IMR-90 (cell line): Measurements from ENCODE around the gene MTA3. TPM values are rescaled to one million over a fixed set of nuclear protein-coding genes. Genes with fewer than 3 reads are reported as not detected.

Experiments
- ATAC-seq: fragments of 200-7000 bp; cut with Tn5 transposase; 2 replicates; pipeline ENCODE4 v1.9.1; 2020; ENCODE audit warnings: low read depth, mild to moderate bottlenecking, moderate library complexity
- BruUV-seq: library from RNA; stranded (reverse); fragments of 400-500 nt; replicated peaks from 2 replicates; lab custom pipeline; 2021; lab: Mats Ljungman, UMichigan
- CTCF ChIA-PET: fragments of 300-600 bp; formaldehyde crosslinking; extraction: SDS; loops from one replicate; lab custom pipeline; 2021; ENCODE audit warnings: antibody characterized with exemption; lab: Yijun Ruan, JAX
- POLR2A ChIA-PET: fragments of 300-600 bp; sonication (Branson Sonifier 250); formaldehyde crosslinking; loops from one replicate; lab custom pipeline; 2022; ENCODE audit warnings: antibody characterized with exemption; ENCODE audit not compliant: unreplicated experiment; lab: Charles Lee
- DNase-seq: peaks from one replicate; pipeline ENCODE4 v3.0.0; 2013
- H2AFZ ChIP-seq: replicated peaks from 2 replicates; pipeline ENCODE3; 2013; ENCODE audit warnings: low read length, mild to moderate bottlenecking; ENCODE audit not compliant: poor library complexity
- H2AK5ac ChIP-seq: 2 replicates; pipeline ENCODE4 v1.6.1; 2013; ENCODE audit warnings: low read depth, low read length, inconsistent platforms
- H2AK9ac ChIP-seq: replicated peaks from 2 replicates; pipeline ENCODE3; 2013; ENCODE audit warnings: mild to moderate bottlenecking, low read depth, low read length, moderate library complexity; ENCODE audit not compliant: poor library complexity
- H2BK120ac ChIP-seq: 2 replicates; pipeline ENCODE4 v1.6.1; 2013; ENCODE audit warnings: low read depth, low read length, inconsistent platforms
- H2BK15ac ChIP-seq: 3 replicates; pipeline ENCODE4 v1.6.1; 2013; ENCODE audit warnings: low read depth, low read length, inconsistent platforms
- H2BK20ac ChIP-seq: 2 replicates; pipeline ENCODE4 v1.6.1; 2013; ENCODE audit warnings: low read depth, mild to moderate bottlenecking, inconsistent platforms, low read length, moderate library complexity
- H2BK5ac ChIP-seq: 2 replicates; pipeline ENCODE4 v1.6.1; 2013; ENCODE audit warnings: mild to moderate bottlenecking, low read depth, low read length, inconsistent platforms; ENCODE audit not compliant: poor library complexity, severe bottlenecking
- H3K14ac ChIP-seq: replicated peaks from 2 replicates; pipeline ENCODE4 v1.6.1; 2013; ENCODE audit warnings: low read depth, low read length, inconsistent platforms
- H3K18ac ChIP-seq: 2 replicates; pipeline ENCODE4 v1.6.1; 2013; ENCODE audit warnings: low read depth, low read length, control low read depth
- H3K23ac ChIP-seq: 2 replicates; pipeline ENCODE4 v1.6.1; 2013; ENCODE audit warnings: low read depth, low read length, inconsistent platforms
- H3K27ac ChIP-seq: 2 replicates; pipeline ENCODE4 v1.5.1; 2013; ENCODE audit warnings: mild to moderate bottlenecking, control low read depth, low read length; ENCODE audit not compliant: insufficient read depth
- H3K27me3 ChIP-seq: 2 replicates; pipeline ENCODE4 v1.6.1; 2013; ENCODE audit warnings: low read length; ENCODE audit not compliant: control insufficient read depth, insufficient read depth
- H3K36me3 ChIP-seq: 2 replicates; pipeline ENCODE4 v1.6.1; 2013; ENCODE audit warnings: low read length, mixed read lengths; ENCODE audit not compliant: control insufficient read depth, insufficient read depth
- H3K4ac ChIP-seq: 2 replicates; pipeline ENCODE4 v1.6.1; 2013; ENCODE audit warnings: low read depth, low read length, inconsistent platforms
- H3K4me1 ChIP-seq: 2 replicates; pipeline ENCODE4 v1.6.1; 2013; ENCODE audit warnings: low read length, mixed read lengths; ENCODE audit not compliant: control insufficient read depth, insufficient read depth
- H3K4me2 ChIP-seq: 2 replicates; pipeline ENCODE4 v1.6.1; 2013; ENCODE audit warnings: low read depth, mild to moderate bottlenecking, control low read depth, low read length, moderate library complexity
- H3K4me3 ChIP-seq: 2 replicates; pipeline ENCODE4 v1.5.1; 2013; ENCODE audit warnings: low read depth, mild to moderate bottlenecking, control low read depth, low read length, moderate library complexity; ENCODE audit not compliant: insufficient read depth
- H3K56ac ChIP-seq: 2 replicates; pipeline ENCODE4 v1.6.1; 2013; ENCODE audit warnings: low read length, inconsistent platforms; ENCODE audit not compliant: insufficient read depth; ENCODE audit errors: extremely low read depth
- H3K79me1 ChIP-seq, 2 experiments: 2 replicates each; pipeline ENCODE4 v1.6.1; 2013; ENCODE audit warnings: low read length in 2 of 2, inconsistent platforms in 1 of 2, low read depth in 1 of 2
- H3K9ac ChIP-seq: 2 replicates; pipeline ENCODE4 v1.6.1; 2013; ENCODE audit warnings: low read depth, low read length, control low read depth
- H3K9me1 ChIP-seq: 2 replicates; pipeline ENCODE4 v1.6.1; 2013; ENCODE audit warnings: low read length, inconsistent platforms; ENCODE audit not compliant: insufficient read depth
- H3K9me3 ChIP-seq: 2 replicates; pipeline ENCODE4 v1.6.1; 2013; ENCODE audit warnings: low read length; ENCODE audit not compliant: control insufficient read depth, insufficient read depth
- H4K20me1 ChIP-seq: 2 replicates; pipeline ENCODE4 v1.6.1; 2013; ENCODE audit warnings: low read length, inconsistent platforms; ENCODE audit not compliant: insufficient read depth
- H4K5ac ChIP-seq: 2 replicates; pipeline ENCODE4 v1.6.1; 2013; ENCODE audit warnings: mild to moderate bottlenecking, low read depth, low read length, control low read depth
- H4K8ac ChIP-seq, 2 experiments: 2 replicates each; pipeline ENCODE4 v1.6.1; 2013; ENCODE audit warnings: low read depth in 2 of 2, low read length in 2 of 2, control low read depth in 1 of 2, inconsistent platforms in 1 of 2
- H4K91ac ChIP-seq: 2 replicates; pipeline ENCODE4 v1.6.1; 2013; ENCODE audit warnings: low read depth, low read length, inconsistent platforms; ENCODE audit not compliant: insufficient read depth
- BHLHE40 ChIP-seq: fragments of 150-350 bp; IDR thresholded peaks from 2 replicates; pipeline ENCODE4 v1.6.1; 2016; ENCODE audit warnings: mild to moderate bottlenecking, low read depth, low read length
- CEBPB ChIP-seq: IDR thresholded peaks from 2 replicates; pipeline ENCODE4 v1.6.1; 2012; ENCODE audit warnings: low read depth, low read length, improper control_type of control experiment
- NFE2L2 ChIP-seq: fragments of 150-350 bp; IDR thresholded peaks from 2 replicates; pipeline ENCODE4 v1.6.1; 2016; ENCODE audit warnings: low read depth, mild to moderate bottlenecking, low read length
- RAD21 ChIP-seq: IDR thresholded peaks from 2 replicates; pipeline ENCODE4 v1.6.1; 2012; ENCODE audit warnings: low read length, improper control_type of control experiment
- WGBS, 2 experiments: methylation state at CpG; one replicate each; pipeline versions ENCODE4 v1.1.5 to v1.1.7; 2013; ENCODE audit warnings: missing lambda C conversion rate in 2 of 2; ENCODE audit not compliant: insufficient read length in 1 of 2; ENCODE audit errors: extremely low coverage in 2 of 2; 5-methylcytosine and 5-hydroxymethylcytosine counted together
- dilution Hi-C: fragments of 300-500 bp; cut with HindIII; formaldehyde crosslinking; loops from one replicate; pipeline ENCODE4 v1.14.3; 2018; ENCODE audit warnings: low sequenced_read_pairs; ENCODE audit not compliant: unreplicated experiment
- in situ Hi-C: fragments of 300-500 bp; cut with MboI; formaldehyde crosslinking; loops from 3 replicates; pipeline ENCODE4 v1.14.3; 2019; ENCODE audit warnings: low sequenced_read_pairs, inconsistent platforms, mixed read lengths
- intact Hi-C: fragments of 100-400 bp; cut with micrococcal nuclease; formaldehyde crosslinking; loops from 2 replicates; pipeline ENCODE4 v1.10.0; 2022
- polyA plus RNA-seq, 3 experiments: library from polyadenylated mRNA; depleted of rRNA; stranded (reverse); fragments of >200 nt; gene quantifications; 2 replicates each; pipeline ENCODE4 v1.2.3, GENCODE V29; 2012; ENCODE audit warnings: low replicate concordance in 1 of 3
- total RNA-seq: library from RNA; depleted of rRNA; stranded (reverse); fragments of >200 nt; gene quantifications from 2 replicates; pipeline ENCODE4 v1.2.3, GENCODE V29; 2012

The MTA3 gene
- total and polyA plus RNA-seq, 2 of the 4 experiments (the other 2 are of a cell fraction), result 31.9 to 34.3 TPM

- CTCF ChIA-PET, result no interaction called here
- Histone ChIP-seq H3K27ac (peak overlapping the region; percentile 10; the same call in 1 of the 2 replicates), H2AK9ac (no peak overlapping the region), H4K20me1 (no peaks in the 10 kb centered on the region), H3K9me3 (peaks cover 6% of the 10 kb centered on the region), H3K14ac (no peak overlapping the region), H4K5ac (peak overlapping the region; percentile 0; the same call in 1 of the 2 replicates), H3K36me3 (no peaks in the 10 kb centered on the region), H4K91ac (no peak overlapping the region), H3K79me1 (no peaks in the 10 kb centered on the region), H2BK20ac (no peak overlapping the region), H3K4me2 (no peak overlapping the region), H3K27me3 (peaks cover 3% of the 10 kb centered on the region; the same call in 1 of the 2 replicates), H3K4ac (no peak overlapping the region), H3K4me1 (peaks cover 16% of the 10 kb centered on the region), H3K9me1 (no peaks in the 10 kb centered on the region), H3K23ac (no peak overlapping the region), H3K18ac (peak overlapping the region; percentile 0; the same call in 1 of the 2 replicates), H3K4me3 (no peak overlapping the region), H2BK5ac (no peak overlapping the region), H2AK5ac (peak overlapping the region; percentile 11; the same call in 1 of the 2 replicates), H4K8ac (no peak overlapping the region), H2AFZ (no peak overlapping the region), H3K9ac (no peak overlapping the region), H2BK15ac (no peak overlapping the region), H2BK120ac (no peak overlapping the region), H3K56ac (no peak overlapping the region)
- intact Hi-C loops (loop anchor here (5.0 kb wide), 1 partner anchor 93 kb away; no protein-coding TSS in a partner anchor), in situ Hi-C loops (no loop called here), dilution Hi-C loops (no loop called here)
- WGBS, 2 experiments, result no CpG with 5 or more reads among the region's 4 CpGs
- ATAC-seq, result no peak
- BruUV-seq, result no TSS peak
- peak; percentile 54 for DNase-seq
- peak; percentile 40; the same call in 1 of the 2 replicates for TF ChIP-seq NFE2L2
- TF ChIP-seq BHLHE40, result no peak
- no peak for TF ChIP-seq RAD21
- 0 out of 2 replicates have a peak, but pooled peaks have one; percentile 22 for TF ChIP-seq CEBPB
- POLR2A ChIA-PET, result interaction anchor here (1.7 kb wide), 1 partner anchor 10 kb away, joined by 4 read pairs; no protein-coding TSS in a partner anchor
Measured at GRCh38 chr2:42799881-42800280, 231.4 kb downstream of the MTA3 start.
